NCI-H345 treated with DMSO at 0.1 percent for 48 hours (cell line): ENCODE data around the gene PSME1.
A peak's percentile ranks its signal among the peaks of the same experiment; 100 is the strongest.

ENCODE experiments used
- DNase-seq: peaks from one replicate; lab custom pipeline; 2025; ENCODE audit not compliant: unreplicated experiment; lab: John Stamatoyannopoulos, UW

PSME1 gene

DNA sequence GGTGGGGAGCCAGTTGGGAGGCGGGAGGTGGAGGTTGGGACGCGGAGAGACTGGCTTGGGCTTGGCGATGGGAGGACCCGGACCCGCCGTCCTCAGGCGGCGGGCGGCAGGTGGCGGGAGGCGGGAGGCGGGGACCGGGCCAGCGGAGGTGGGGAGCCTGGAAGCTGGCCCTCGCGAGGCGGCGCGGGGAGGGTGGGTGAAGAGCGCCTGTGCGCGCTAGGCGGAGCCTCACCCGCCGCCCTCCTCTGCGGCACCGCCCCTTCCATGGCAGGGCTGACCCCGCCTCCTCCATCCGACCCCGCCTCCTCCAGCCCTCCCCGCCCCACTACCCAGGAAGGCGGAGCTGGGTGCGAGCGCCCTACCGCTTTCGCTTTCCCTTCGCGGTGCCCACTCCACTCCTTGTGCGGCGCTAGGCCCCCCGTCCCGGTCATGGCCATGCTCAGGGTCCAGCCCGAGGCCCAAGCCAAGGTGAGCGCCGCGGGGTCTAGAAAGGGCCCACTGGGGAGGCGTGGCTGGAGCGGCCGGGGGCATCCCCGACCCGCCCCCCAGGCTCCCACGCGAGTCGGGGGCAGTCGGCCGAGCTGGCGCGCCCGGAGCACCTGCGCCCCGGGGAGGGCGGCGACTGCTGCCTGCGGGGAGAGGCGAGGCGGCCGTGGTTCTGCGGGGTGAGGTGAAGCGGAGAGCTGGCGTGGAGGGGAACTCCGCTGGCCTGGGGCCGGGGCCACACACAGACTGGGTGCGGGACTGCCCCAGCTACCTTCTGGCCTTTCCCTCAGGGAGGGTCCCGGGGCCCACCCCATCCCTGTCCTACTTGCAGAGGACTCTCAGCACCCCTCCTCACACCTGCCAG, at the start of gene PSME1:
Gene PSME1, plus strand, starts transcription at position 361 of the 850 bp plus-strand sequence. Its CDS starts 69 bp downstream, at position 430.
- DNase-seq = peak; percentile 90

DNA sequence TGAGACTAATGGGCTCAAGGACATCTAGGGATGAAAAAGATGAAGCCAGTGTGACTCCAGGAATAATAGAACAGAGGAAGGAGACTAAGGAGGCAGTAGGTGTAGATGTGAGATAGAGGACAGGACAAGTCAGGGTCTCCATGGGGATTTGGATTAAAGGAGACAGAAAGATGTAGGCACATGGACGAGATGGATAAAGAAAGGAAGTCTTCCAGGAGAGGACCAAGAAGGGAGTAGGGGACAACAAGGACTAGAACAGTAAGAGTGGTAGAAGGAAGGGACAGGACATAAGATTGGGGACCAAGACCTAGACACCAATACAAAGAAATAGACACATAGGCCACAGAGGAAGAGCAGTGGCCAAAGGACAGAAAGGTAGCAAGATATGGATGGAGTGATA, 49.0 kb upstream of the PSME1 start:
- DNase-seq = no peak

DNA sequence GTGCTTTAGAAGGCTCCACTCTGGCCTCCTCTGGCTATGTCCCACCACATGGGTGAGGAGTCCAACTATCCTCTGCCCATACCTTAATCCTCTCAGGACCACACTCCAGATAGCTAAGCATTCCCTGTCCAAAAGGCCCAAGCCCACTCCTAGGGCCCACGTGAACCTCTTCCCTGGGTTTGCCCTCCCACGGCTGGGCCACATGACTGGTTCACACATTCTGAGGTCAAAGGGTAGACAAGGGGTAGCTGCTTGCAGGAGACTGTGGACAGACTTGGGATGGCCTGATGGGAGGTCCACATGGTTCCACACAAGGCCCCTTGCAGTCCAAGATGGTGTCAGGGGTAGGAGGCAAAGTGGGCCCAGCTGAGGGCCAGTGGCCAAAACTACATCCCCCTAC, 47.9 kb upstream of the PSME1 start:
- no peak for DNase-seq

DNA sequence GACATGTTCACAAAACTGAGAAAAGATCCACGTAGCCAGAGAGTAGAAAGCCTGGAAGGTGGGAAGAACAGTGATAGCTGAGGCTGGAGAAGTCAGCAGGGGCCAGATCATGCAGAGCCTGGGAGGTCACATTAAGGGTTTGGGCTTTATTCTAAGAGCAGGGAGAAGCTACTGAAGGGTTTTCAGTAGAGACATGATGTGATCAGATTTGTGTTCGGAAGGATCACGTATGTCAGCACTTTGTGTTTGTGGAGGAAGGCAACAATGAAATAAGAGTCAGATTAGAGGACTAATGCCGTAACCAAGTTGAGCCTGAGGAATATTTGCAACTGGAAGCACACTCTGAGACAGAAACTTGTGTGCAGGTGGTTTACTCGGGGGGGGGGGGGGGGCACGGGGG, 46.1 kb upstream of the PSME1 start:
- DNase-seq = no peak

DNA sequence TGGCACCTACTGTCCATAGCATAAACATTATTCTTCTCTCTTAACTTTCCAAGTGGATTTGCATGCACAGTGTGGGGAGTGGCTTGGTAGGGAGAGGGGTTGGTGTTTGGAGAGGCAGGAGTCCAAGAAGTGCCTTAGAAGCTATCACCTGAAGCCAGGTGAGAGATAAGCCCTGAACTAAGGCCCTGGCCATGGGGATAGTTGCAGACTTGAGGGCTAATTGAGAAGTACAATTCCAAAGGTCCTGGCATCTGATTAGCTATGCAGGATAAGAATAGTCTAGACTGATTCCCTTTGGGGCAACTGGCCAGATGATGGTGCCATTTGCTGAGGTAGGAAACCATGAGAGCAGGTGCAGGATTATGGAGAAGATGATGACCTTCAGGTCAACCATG, 43.9 kb upstream of the PSME1 start:
- DNase-seq = no peak

DNA sequence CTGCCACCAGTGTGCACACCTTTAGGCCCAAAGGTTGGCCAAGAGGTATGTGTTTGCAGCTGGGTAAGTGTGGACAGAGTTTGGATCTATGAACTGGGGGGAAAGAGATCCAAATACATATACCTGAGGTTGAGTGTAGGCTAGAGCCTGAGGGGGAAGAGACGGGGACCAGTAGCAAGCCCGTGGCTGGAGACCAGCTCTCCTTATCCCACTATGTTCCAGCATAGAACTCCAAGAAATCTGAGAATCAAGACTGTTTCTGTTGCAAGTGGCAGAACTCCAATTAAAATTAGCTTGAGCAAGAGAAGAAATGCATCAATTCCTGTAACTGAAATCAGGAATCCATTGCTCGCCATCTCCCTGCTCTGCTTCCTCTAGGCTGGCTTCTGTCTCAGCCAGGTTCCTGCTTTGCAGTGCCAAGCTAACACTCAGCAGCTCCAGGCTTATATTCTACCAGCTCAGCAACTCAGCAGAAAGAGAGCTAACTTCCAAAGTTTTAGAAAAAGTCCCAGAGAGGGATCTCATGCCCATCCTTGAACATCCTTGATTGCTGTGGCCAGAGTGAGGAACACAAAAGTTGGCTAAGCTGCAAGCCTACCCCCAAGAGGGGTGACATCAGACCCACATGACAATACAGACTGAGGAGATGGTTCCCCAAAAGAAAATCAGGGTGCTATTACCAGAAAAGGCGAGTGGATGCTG, 43.3 kb upstream of the PSME1 start:
- DNase-seq = no peak

DNA sequence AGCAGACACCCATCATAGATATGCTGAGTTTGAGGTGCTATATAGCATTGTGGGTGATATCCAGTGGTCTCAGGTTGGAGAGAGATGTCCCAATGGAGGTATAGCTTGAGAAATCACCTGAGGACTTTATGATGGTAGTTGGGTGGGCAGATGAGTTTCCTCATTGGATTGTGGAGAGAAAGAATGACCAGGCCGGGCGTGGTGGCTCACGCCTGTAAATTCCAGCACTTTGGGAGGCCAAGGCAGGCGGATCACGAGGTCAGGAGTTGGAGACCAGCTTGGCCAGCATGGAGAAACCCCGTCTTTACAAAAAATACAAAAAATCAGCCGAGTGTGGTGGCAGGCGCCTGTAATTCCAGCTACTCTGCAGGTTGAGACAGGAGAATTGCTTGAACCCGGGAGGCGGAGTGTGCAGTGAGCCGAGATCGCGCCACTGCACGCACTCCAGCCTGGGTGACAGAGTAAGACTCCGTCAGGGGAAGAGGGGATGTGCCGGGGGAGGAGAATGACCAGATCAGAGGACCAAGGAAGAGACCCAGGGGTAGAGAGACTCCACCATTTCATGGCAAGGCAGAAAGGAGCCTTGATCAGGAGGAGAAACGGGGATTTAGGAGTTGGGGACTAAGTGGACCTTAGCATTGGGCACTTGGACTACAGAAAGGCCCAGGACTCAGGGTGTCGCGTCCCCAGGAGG, 42.6 kb upstream of the PSME1 start:
- no peak for DNase-seq

DNA sequence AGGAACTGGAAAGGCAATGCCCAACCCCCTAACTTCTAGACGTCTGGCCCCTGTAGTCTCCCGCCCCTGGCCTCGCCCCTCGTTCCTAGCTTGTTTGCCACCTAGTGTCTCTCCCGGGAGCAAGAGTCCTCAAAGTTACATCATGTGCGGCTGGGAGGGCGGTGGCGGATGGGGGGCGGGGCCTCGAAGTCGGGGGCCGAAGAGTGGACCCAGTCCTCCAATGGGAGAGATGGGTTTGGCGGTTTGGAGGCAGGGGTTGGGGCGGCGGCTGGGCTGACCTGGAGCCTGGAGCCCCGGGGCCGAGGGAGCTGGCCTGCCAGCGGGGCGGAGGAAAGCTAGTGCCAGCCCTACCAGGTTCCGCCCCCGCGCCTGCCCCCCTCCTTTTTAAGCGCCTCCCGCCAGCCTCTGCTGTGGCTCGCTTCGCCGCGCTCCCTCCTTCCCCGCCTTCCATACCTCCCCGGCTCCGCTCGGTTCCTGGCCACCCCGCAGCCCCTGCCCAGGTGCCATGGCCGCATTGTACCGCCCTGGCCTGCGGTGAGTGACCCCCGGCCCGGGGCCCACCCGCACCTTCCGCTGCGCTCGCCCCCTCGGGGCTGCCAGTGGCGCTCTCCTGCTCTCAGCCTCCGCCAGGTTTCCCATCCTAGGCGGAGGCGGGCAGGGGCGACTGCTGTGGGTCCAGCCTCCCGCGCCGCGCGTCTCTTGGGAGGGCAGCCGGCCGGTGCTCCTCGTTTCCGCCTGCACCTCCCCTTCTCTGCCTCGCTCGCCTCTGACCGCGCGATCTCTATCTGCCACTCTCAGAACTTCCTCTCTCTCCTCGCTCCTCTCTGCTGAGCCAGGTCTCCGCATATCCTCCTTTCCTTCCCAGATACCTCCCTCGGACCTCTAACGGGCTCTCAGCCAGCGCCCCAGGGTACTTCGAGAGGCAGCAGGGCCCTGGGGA, 41.8 kb upstream of the PSME1 start, which contains the start of gene PCK2:
Gene PCK2, plus strand, starts transcription at position 411 of the 940 bp plus-strand sequence. Its CDS starts 95 bp downstream, at position 506.
- DNase-seq = peak; percentile 70

DNA sequence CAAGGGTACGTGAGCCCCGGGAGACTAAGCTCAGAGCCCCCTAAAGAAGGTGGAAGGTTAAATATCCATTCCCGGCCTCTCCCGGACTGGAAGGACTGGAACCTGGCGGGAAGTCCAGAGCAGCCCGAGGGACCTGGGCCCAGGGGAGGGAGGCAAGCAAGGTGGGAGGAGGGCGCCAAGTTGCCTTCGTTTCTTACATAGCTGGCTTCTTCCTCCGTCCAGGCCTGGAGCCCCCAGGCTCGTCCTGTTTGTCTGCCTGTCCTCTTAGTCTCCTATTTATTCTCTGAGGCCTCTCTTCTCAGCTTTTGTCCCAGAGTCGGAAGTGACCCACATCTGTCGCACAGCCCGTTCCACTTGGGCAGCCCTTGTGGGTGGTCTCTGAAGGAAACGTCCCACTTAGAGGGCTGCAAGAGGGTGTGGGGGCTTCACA, 41.1 kb upstream of the PSME1 start:
- DNase-seq = no peak

DNA sequence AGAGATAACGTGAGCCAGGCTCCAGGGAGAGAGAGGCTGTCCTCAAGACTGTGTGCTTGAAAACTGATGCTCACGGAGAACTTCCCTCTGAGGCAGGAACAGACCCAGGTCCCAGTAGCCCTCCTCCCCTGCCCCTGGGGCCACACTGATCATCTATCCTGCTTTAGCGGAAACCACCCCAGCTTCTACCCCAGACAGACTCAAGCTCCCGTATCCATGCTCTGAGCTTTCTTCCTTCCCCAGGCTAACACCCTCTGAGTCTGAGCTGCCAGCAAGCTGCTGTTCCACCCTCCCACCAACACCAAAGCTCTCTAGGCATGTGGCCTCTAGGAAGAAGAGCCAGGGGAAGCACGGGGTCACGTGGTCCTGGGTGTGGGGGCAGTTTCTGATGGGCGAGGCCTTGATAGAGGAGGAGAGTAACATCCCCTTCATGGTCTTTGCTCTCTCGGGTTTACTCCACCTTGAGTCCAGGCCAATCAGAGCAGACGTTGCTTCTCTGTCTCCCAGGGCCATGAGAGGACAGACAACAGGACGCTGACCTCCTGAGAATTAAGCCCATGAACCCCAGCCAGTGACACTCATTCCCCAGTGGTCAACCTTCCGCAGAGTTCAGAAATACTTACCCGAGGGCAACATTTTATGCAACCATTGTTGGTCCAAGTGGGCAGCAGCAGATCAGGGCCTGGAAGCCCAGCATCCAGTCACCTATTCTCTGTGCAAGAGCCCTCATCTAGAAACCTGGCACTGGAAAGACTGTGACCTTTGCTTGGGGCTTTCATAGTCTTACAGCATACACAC, 40.5 kb upstream of the PSME1 start:
- DNase-seq = no peak

DNA sequence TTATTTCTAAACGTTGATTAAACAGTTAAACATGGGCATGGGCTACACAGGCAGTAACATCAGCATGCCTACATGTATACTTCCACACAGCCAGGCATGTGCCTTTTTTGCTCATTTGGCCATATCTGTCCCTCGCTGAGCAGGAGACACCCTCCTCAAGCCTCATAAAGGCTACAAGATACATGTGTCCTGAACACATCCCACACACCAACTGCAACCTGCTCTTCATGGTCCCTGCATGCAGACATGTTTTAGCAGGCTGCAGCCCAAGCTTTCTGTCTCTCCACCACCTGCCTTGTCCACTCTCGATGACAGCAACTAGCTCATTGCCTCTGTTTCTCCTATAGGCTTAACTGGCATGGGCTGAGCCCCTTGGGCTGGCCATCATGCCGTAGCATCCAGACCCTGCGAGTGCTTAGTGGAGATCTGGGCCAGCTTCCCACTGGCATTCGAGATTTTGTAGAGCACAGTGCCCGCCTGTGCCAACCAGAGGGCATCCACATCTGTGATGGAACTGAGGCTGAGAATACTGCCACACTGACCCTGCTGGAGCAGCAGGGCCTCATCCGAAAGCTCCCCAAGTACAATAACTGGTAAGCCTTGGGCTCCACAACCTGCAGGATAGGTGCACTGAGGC, 39.3 kb upstream of the PSME1 start:
- DNase-seq = no peak

DNA sequence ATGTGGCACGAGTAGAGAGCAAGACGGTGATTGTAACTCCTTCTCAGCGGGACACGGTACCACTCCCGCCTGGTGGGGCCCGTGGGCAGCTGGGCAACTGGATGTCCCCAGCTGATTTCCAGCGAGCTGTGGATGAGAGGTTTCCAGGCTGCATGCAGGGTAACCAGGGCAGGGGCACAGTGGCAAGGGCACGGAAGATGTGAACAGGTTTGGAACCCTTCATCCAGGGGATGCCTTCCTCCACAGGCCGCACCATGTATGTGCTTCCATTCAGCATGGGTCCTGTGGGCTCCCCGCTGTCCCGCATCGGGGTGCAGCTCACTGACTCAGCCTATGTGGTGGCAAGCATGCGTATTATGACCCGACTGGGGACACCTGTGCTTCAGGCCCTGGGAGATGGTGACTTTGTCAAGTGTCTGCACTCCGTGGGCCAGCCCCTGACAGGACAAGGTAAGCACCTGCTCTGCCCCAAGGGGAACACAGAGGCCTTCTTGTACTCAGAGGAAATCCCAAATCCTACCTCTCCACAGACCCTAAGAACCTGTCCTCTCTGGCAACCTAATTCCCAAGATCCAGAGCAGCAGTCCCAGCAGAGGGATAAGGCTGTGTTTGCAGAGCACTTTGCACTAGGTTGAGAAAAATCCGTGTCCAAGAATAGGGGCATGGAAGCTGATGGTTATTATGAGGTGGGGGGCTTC, 37.6 kb upstream of the PSME1 start:
- DNase-seq = no peak

DNA sequence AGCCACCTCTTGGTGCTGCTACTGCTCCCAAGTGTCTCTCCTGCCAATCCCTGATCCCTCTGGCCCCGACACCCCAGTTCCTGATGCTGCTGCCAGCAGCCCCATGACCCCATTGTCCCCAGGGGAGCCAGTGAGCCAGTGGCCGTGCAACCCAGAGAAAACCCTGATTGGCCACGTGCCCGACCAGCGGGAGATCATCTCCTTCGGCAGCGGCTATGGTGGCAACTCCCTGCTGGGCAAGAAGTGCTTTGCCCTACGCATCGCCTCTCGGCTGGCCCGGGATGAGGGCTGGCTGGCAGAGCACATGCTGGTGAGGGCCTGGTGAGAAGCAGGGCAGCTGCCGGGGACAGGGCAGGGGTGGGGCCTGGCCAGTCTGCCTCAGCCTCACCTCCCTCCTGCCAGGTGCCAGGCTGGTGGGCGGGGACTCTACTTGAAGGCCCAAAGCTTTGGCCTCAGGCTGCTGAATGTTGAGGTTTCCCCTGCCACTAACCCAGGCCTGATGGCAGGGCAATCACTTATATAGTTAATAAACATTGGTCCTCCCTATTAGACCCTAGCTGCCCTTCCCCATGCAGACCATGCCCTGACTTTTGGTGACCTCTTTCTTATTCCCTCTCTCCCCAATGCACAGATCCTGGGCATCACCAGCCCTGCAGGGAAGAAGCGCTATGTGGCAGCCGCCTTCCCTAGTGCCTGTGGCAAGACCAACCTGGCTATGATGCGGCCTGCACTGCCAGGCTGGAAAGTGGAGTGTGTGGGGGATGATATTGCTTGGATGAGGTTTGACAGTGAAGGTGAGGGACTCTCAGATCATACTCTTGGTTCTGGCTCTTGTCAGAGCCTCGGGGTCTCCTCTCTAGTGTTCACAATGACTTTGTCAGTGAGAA, 36.8 kb upstream of the PSME1 start:
- peak; percentile 39 for DNase-seq

DNA sequence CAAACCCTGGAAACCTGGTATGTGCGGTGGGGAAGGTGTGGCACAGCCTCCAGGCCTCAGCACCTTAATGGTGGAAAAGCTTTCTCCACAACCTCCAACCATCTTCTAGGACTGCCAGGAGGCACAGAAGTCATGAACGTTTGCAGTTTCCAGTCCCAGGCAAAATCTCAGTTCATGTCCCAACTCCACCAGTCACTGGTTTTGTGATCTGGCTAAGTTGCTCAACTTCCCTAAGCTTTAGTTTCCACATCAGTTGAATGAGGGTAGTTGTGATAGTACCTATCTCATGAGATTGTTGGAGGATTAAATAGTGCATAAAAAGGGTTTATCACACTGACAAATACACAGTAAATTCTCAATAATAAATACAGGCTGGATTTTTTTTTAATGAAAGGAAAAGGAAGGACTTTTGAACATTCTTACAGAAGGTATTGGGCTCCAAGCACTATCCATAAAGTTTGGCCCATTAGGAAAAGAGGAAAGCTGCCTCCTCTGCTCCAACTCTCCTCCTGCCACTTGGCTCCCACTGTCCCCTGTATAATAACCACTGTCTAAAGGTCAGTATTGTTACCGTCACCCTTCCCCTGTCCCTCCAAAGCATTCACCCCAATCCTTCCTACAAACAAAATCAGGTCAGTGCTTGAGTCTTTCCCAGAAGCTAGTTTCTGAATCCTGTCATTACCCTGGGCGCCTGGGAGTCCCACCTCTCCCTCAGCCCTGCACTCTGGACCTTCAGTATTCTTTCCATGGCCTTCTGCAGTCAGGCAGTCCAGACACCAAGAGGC, 35.6 kb upstream of the PSME1 start:
- no peak for DNase-seq

DNA sequence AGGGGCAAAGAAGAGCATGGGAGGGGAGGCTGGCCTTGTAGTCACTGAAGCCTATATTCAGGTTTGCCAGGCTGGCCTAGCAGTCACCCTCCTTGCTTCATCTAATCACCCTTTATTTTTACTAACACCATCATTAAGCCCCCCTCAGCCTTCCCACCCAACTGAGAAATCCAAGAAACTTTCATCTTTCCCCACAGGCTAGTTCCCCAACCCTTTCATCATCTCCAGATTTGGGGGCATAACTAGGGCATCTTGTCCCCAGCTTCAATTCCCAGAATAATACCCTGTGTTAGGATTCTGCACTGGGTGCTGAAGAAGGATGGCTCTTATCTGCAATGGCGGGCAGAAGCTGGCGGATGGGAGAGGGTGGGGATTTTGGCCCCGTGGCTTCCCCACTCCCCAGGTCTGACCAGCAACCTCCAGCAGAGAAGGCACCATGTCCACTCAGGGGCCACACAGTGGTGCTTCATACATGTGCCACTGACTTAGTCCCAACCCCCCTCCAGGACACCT, 35.0 kb upstream of the PSME1 start:
- no peak for DNase-seq

DNA sequence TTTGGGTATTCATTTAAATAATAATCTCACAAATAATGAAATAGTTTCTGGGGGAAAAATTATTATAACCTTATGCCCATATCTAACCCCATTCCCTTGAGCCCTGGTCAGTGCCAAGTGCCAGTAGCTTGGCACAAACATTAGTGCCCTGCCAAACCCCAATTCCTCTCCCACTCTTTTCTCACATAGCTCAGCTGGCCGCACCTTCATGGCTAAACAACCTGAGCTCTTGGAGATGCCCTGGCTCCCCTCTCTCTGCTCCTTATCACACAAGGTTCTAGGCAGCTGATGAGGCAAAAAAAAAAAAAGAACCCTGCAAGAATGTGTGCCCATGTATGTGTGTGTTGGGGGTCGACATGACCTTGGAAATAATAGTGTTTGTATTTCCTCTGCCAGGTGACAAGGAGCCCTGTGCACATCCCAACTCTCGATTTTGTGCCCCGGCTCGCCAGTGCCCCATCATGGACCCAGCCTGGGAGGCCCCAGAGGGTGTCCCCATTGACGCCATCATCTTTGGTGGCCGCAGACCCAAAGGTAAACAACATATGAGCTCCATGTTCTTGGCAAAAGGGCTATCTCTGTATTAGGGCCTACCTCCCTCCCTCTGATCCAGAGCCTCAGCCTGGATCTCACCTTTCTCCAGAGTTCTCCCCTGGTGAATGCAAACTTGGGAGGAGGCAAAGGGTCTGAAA, 33.5 kb upstream of the PSME1 start:
- no peak for DNase-seq
